K562 (cell line): ENCODE measurements around the gene ZCWPW1. TPM values are rescaled to one million over a fixed set of nuclear protein-coding genes. Genes with fewer than 3 reads are reported as not detected.

Source experiments
- ATAC-seq: fragments of 200-7000 bp; cut with Tn5 transposase; 3 replicates; pipeline ENCODE4 v1.9.1; 2020; ENCODE audit warnings: moderate library complexity
- BruUV-seq: library from RNA; stranded (reverse); fragments of 400-500 nt; replicated peaks from 2 replicates; lab custom pipeline; 2021; lab: Mats Ljungman, UMichigan
- CTCF ChIA-PET: fragments of 300-600 bp; formaldehyde crosslinking; extraction: SDS; loops from one replicate; lab custom pipeline; 2021; ENCODE audit warnings: low intra/inter-chr PET ratio; lab: Yijun Ruan, JAX
- POLR2A ChIA-PET: fragments of 300-600, 350-650 bp; sonication (Branson Sonifier 250); formaldehyde crosslinking; extraction: SDS; loops from one replicate; lab custom pipeline; 2021; ENCODE audit warnings: antibody characterized with exemption, inconsistent platforms; lab: Yijun Ruan, JAX
- DNase-seq, 4 experiments: peaks; one replicate each; pipeline versions ENCODE4 v3.0.0 to v3.0.0-alpha.2; 2011 to 2018; ENCODE audit warnings: low spot score in 3 of 4, mixed read lengths in 3 of 4; ENCODE audit errors: extremely low read depth in 1 of 4
- FAIRE-seq: peaks from 2 replicates; lab custom pipeline; 2011; peaks lifted over from hg19 to GRCh38; lab: Jason Lieb, UNC
- H2AFZ ChIP-seq: 2 replicates; pipeline ENCODE4 v1.6.0; 2011; ENCODE audit warnings: low read depth, low read length, control low read depth, inconsistent platforms
- H3K27ac ChIP-seq: fragments of 200-600 bp; 3 replicates; pipeline ENCODE4 v1.8.0; 2011; ENCODE audit warnings: low read depth, mild to moderate bottlenecking, control low read depth, inconsistent platforms, low read length, moderate library complexity, mixed read lengths; ENCODE audit errors: extremely low read depth
- H3K27me3 ChIP-seq, 2 experiments: fragments of 300-600 bp in 1 of 2; 2 replicates in 1 of 2; 3 replicates in 1 of 2; pipeline versions ENCODE4 v1.6.0 to v1.8.0; 2011; ENCODE audit warnings: inconsistent platforms in 2 of 2, low read length in 2 of 2, mild to moderate bottlenecking in 1 of 2, mixed read lengths in 1 of 2, moderate library complexity in 1 of 2; ENCODE audit not compliant: control insufficient read depth in 2 of 2, insufficient read depth in 2 of 2
- H3K36me3 ChIP-seq: fragments of 300-600 bp; 3 replicates; pipeline ENCODE4 v1.8.0; 2011; ENCODE audit warnings: mild to moderate bottlenecking, low read length, inconsistent platforms; ENCODE audit not compliant: control insufficient read depth, insufficient read depth
- H3K4me1 ChIP-seq, 2 experiments: fragments of 200-600 bp in 1 of 2; replicated peaks in 1 of 2; 2 replicates in 1 of 2; 3 replicates in 1 of 2; pipeline versions ENCODE4 v1.5.1 to v1.8.0; 2011; ENCODE audit warnings: inconsistent platforms in 2 of 2, low read length in 2 of 2, mild to moderate bottlenecking in 1 of 2, mixed read lengths in 1 of 2, moderate library complexity in 1 of 2; ENCODE audit not compliant: control insufficient read depth in 2 of 2, insufficient read depth in 2 of 2
- H3K4me2 ChIP-seq: 2 replicates; pipeline ENCODE4 v1.6.1; 2011; ENCODE audit warnings: low read length, control low read depth, inconsistent platforms, mixed read lengths; ENCODE audit not compliant: insufficient read depth
- H3K4me3 ChIP-seq: fragments of 200-600 bp; sonication (generic), shearing (Covaris generic); 2 replicates; pipeline ENCODE4 v1.5.1; 2016; ENCODE audit warnings: control low read depth, inconsistent platforms
- H3K79me2 ChIP-seq: fragments of 200-600 bp; 3 replicates; pipeline ENCODE4 v1.8.0; 2011; ENCODE audit warnings: low read length, inconsistent platforms; ENCODE audit not compliant: control insufficient read depth, insufficient read depth
- H3K9ac ChIP-seq, 2 experiments: 2 replicates each; pipeline versions ENCODE4 v1.6.0 to v1.6.1; 2011; ENCODE audit warnings: low read depth in 2 of 2, low read length in 2 of 2, control low read depth in 1 of 2, inconsistent platforms in 1 of 2, mild to moderate bottlenecking in 1 of 2, mixed read lengths in 1 of 2; ENCODE audit not compliant: insufficient read depth in 1 of 2
- H3K9me1 ChIP-seq: one replicate; pipeline ENCODE4 v1.6.0; 2011; ENCODE audit warnings: inconsistent platforms, mild to moderate bottlenecking, low read length, moderate library complexity; ENCODE audit not compliant: control insufficient read depth, insufficient read depth
- H3K9me3 ChIP-seq: replicated peaks from 2 replicates; pipeline ENCODE4 v1.5.1; 2011; ENCODE audit warnings: low read depth, low read length, inconsistent platforms; ENCODE audit not compliant: control insufficient read depth, insufficient read depth
- H4K20me1 ChIP-seq: replicated peaks from 2 replicates; pipeline ENCODE4 v1.6.1; 2011; ENCODE audit warnings: low read length, inconsistent platforms, mixed read lengths; ENCODE audit not compliant: control insufficient read depth, insufficient read depth
- HLTF ChIP-seq: fragments of 450-650 bp; IDR thresholded peaks from 2 replicates; pipeline ENCODE4 v1.6.1; 2016
- IFI16 ChIP-seq: fragments of 250-450 bp; sonication (Bioruptor Pico); IDR thresholded peaks from 2 replicates; pipeline ENCODE4 v2.1.2; 2022; ENCODE audit warnings: mild to moderate bottlenecking, inconsistent platforms
- MAFF ChIP-seq: IDR thresholded peaks from 2 replicates; pipeline ENCODE4 v1.6.1; 2012; ENCODE audit warnings: low read length, improper control_type of control experiment
- NFYB ChIP-seq: IDR thresholded peaks from 2 replicates; pipeline ENCODE4 v1.6.1; 2011; ENCODE audit warnings: mild to moderate bottlenecking, moderate library complexity; ENCODE audit not compliant: insufficient read length; ENCODE audit errors: extremely low read depth
- STAG1 ChIP-seq: sonication (generic); formaldehyde crosslinking; IDR thresholded peaks from 2 replicates; pipeline ENCODE4 v1.5.0; 2020; ENCODE audit warnings: missing genetic modification reagents, borderline replicate concordance
- ZNF24 ChIP-seq: fragments of 450-650 bp; IDR thresholded peaks from 2 replicates; pipeline ENCODE4 v1.6.1; 2016
- ZNF253 ChIP-seq: fragments of 250-450 bp; sonication (Bioruptor Pico); conservative IDR thresholded peaks from 2 replicates; pipeline ENCODE4 v1.6.1; 2021; ENCODE audit warnings: mild to moderate bottlenecking
- ZNF311 ChIP-seq: fragments of 250-450 bp; sonication (Bioruptor Pico); IDR thresholded peaks from 2 replicates; pipeline ENCODE4 v1.4.0; 2020; ENCODE audit warnings: mild to moderate bottlenecking, moderate library complexity
- WGBS: fragments of 100-300 bp; shearing (Covaris generic); methylation state at CpG from one replicate; pipeline ENCODE4 v1.1.6; 2016; ENCODE audit warnings: low coverage, mixed read lengths; ENCODE audit not compliant: insufficient coverage; ENCODE audit errors: missing lambda C conversion rate; 5-methylcytosine and 5-hydroxymethylcytosine counted together
- in situ Hi-C: fragments of 300-500 bp; cut with MboI; formaldehyde crosslinking; loops from 4 replicates; pipeline ENCODE4 v1.15.0; 2018; ENCODE audit warnings: inconsistent platforms, mixed read lengths
- intact Hi-C: fragments of 100-400 bp; cut with micrococcal nuclease; formaldehyde crosslinking; loops from 2 replicates; pipeline ENCODE4 v1.14.2; 2022
- polyA plus RNA-seq, 8 experiments: library from polyadenylated mRNA; depleted of rRNA in 4 of 8; stranded (reverse) in 5 of 8; unstranded in 3 of 8; fragments of >200 nt; fragmentation: Nextera tagmentation in 2 of 8; fragmentation: Illumina TruSeq in 1 of 8; extraction: Ambion mirVana in 2 of 8; extraction: Trizol in 1 of 8; gene quantifications; 2 replicates each; pipeline versions ENCODE4 v1.2.1 to v1.2.3, GENCODE V29; 2011 to 2014; ENCODE audit warnings: inconsistent platforms in 1 of 8, missing spikeins in 1 of 8
- total RNA-seq, 7 experiments: library from RNA; depleted of rRNA in 6 of 7; stranded (reverse); fragments of >200 nt in 6 of 7; fragmentation: Illumina TruSeq in 2 of 7; extraction: Trizol in 2 of 7; gene quantifications; 2 replicates each; pipeline versions ENCODE4 v1.2.1 to v1.2.3, GENCODE V29; 2011 to 2021; ENCODE audit warnings: low replicate concordance in 1 of 7
- TF ChIP-seq, protein P1 (sequence below), 2 experiments: fragments of 450-650 bp in 1 of 2; sonication (generic) in 1 of 2; formaldehyde crosslinking in 1 of 2; IDR thresholded peaks in 1 of 2; conservative IDR thresholded peaks in 1 of 2; 2 replicates each; pipeline versions ENCODE4 v1.6.1 to v1.8.1; 2016 to 2023; ENCODE audit warnings: mild to moderate bottlenecking in 2 of 2, moderate library complexity in 2 of 2, inconsistent platforms in 1 of 2, missing genetic modification reagents in 1 of 2
- TF ChIP-seq, protein P2 (sequence below), 2 experiments: IDR thresholded peaks in 1 of 2; conservative IDR thresholded peaks in 1 of 2; 2 replicates each; pipeline ENCODE4 v1.6.1; 2016; ENCODE audit warnings: low read depth in 2 of 2, mild to moderate bottlenecking in 1 of 2, missing compliant biosample characterization in 1 of 2, missing genetic modification characterization in 1 of 2, moderate library complexity in 1 of 2

Gene ZCWPW1
- total and polyA plus RNA-seq, 9 of the 15 experiments (the other 6 are each of a cell fraction or from before 2014, with no cell fraction given): 0.18 to 1.7 (median 1.2) TPM

DNA sequence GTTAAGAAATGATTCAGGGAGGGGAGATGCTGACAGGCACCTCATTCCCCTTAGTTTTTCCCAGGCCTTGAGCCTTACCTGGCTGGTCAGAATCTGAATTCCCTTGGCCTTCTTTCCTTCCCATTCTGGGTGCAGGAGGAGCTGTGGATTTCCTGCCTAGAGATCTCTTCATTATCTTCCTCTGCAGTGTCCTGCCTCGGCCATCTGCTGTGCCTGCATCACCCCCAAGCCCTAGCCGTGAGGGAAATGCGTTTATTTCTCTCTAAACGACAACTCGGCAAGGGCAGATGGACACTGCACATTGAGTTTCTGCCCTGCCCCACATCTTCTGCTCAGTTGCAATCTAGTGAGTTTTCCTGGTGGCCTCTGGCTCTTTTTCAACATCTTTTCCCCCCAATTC, 26.7 kb downstream of the ZCWPW1 start:
- Histone ChIP-seq H2AFZ (no peak overlapping the region), H3K4me1 (peaks cover 0 to 14% of the 10 kb centered on the region in 2 experiments; a peak in 2 of 5 replicates), H3K27ac (no peak overlapping the region), H3K79me2 (no peaks in the 10 kb centered on the region), H3K9me1 (no peaks in the 10 kb centered on the region), H3K9me3 (no peaks in the 10 kb centered on the region), H3K27me3 (peaks cover 10 to 17% of the 10 kb centered on the region in 2 experiments), H3K36me3 (no peaks in the 10 kb centered on the region), H3K4me3 (no peak overlapping the region), H4K20me1 (no peaks in the 10 kb centered on the region), H3K4me2 (no peak overlapping the region), H3K9ac (peak overlapping the region in 1 of 2 experiments; percentile 26; a peak in 1 of 4 replicates)
- no peak for ATAC-seq
- TF ChIP-seq, protein P1, sequence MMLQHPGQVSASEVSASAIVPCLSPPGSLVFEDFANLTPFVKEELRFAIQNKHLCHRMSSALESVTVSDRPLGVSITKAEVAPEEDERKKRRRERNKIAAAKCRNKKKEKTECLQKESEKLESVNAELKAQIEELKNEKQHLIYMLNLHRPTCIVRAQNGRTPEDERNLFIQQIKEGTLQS (IDR thresholded peaks at IDR 0.05): no peak
- TF ChIP-seq, protein P1 (CRISPR knock-in tag; conservative IDR thresholded peaks at IDR 0.05): no peak
- ChIA-PET CTCF (interaction anchor here (1.0 to 3.5 kb wide), 4 partner anchors 48 to 323 kb away, joined by 3 to 23 read pairs (median 4); partner anchors contain the start of genes NYAP1 and TSC22D4), POLR2A (interaction anchor here (1.3 to 1.5 kb wide), 2 partner anchors 10 to 14 kb away, joined by 3 to 4 read pairs; no protein-coding TSS in a partner anchor)
- BruUV-seq: no TSS peak
- in situ Hi-C loops (no loop called here), intact Hi-C loops (loop anchor here (2.0 to 10.0 kb wide), 2 partner anchors 157 to 323 kb away; partner anchors contain the start of gene EPO)
- DNase-seq: no peak
- WGBS: 18% methylated on average over 5 of the region's 5 CpGs
- FAIRE-seq: no peak

DNA sequence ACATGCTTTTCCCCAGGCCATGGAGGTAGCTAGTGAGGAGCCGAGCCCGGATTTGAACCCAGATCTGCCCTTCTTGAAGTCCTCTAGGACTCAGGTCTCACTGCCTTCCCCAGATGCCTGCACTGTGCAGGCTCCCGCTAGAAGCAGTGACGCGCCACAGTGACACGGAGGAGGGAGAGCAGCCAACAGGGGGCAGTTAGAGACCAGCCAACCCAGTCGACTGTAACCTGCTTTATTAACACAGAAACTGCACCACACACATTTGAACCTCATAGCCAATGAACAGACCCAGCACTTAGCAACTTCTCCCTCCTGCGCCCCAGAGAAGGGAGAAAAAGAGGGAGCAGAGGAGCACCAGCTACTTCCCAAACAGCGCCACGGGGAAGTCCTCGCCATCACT, 27.8 kb downstream of the ZCWPW1 start:
- Histone ChIP-seq H4K20me1 (no peaks in the 10 kb centered on the region), H3K36me3 (no peaks in the 10 kb centered on the region), H3K79me2 (no peaks in the 10 kb centered on the region), H3K9me1 (no peaks in the 10 kb centered on the region), H3K4me1 (peaks cover 0 to 14% of the 10 kb centered on the region in 2 experiments; a peak in 2 of 5 replicates), H3K27ac (no peak overlapping the region), H3K9ac (peak overlapping the region in 1 of 2 experiments; percentile 63; a peak in 1 of 4 replicates), H3K4me2 (no peak overlapping the region), H3K9me3 (no peaks in the 10 kb centered on the region), H3K4me3 (no peak overlapping the region), H2AFZ (0 out of 2 replicates have a peak overlapping the region, but pooled peaks have one; percentile 21), H3K27me3 (peaks cover 2 to 9% of the 10 kb centered on the region in 2 experiments; a peak in 4 of 5 replicates)
- BruUV-seq: no TSS peak
- DNase-seq: peak; percentile 61 to 85 (median 74)
- in situ Hi-C loops (no loop called here), intact Hi-C loops (loop anchor here (1.0 to 10.0 kb wide), 4 partner anchors 50 to 324 kb away; partner anchors contain the start of genes EPO and NYAP1)
- ATAC-seq: peak; percentile 99
- ChIA-PET CTCF (interaction anchor here (0.6 to 3.5 kb wide), 8 partner anchors 8 to 428 kb away, joined by 3 to 23 read pairs (median 4); partner anchors contain the start of genes NYAP1 and TSC22D4), POLR2A (interaction anchor here (0.9 to 2.3 kb wide), 6 partner anchors 11 to 50 kb away, joined by 3 to 9 read pairs (median 4); partner anchors contain the start of gene MEPCE)
- 20% methylated on average over 11 of the region's 11 CpGs for WGBS
- peak; percentile 84 for FAIRE-seq
- TF ChIP-seq MAFF (no peak), ZNF24 (peak; percentile 67; the same call in 1 of the 2 replicates), HLTF (no peak), IFI16 (no peak), NFYB (no peak), STAG1 (peak; percentile 76; the same call in 1 of the 2 replicates), ZNF253 (CRISPR knock-in tag) (no peak), ZNF311 (CRISPR knock-in tag) (no peak)
- TF ChIP-seq, protein P2, sequence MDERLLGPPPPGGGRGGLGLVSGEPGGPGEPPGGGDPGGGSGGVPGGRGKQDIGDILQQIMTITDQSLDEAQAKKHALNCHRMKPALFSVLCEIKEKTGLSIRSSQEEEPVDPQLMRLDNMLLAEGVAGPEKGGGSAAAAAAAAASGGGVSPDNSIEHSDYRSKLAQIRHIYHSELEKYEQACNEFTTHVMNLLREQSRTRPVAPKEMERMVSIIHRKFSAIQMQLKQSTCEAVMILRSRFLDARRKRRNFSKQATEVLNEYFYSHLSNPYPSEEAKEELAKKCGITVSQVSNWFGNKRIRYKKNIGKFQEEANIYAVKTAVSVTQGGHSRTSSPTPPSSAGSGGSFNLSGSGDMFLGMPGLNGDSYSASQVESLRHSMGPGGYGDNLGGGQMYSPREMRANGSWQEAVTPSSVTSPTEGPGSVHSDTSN (CRISPR knock-in tag; IDR thresholded peaks at IDR 0.05; ENCODE audit: low read depth): no peak
- TF ChIP-seq, protein P2 (tag; conservative IDR thresholded peaks at IDR 0.05; ENCODE audit: low read depth): no peak
